Measurements from ENCODE around the gene CFAP20DC. TPM values are rescaled to one million over a fixed set of nuclear protein-coding genes. Genes with fewer than 3 reads are reported as not detected.

Gene CFAP20DC
- total and polyA plus RNA-seq, 2 of the 4 experiments (the other 2 are of a cell fraction): 1.2 to 1.6 TPM

- dilution Hi-C loops (cut with HindIII; ENCODE audit: low sequenced_read_pairs, unreplicated experiment) (no loop called here), in situ Hi-C loops (cut with MboI; ENCODE audit: low sequenced_read_pairs) (loop anchor here (10.0 kb wide), 1 partner anchor 219 kb away; no protein-coding TSS in a partner anchor), intact Hi-C loops (cut with micrococcal nuclease) (no loop called here)
- no peak overlapping the region for H2AK5ac ChIP-seq (ENCODE audit: low read depth, low read length)
- BruUV-seq (replicated peaks): no TSS peak
- TF ChIP-seq CHD1 (IDR thresholded peaks at IDR 0.05; ENCODE audit: low read depth, low read length) (no peak), CEBPB (IDR thresholded peaks at IDR 0.05; ENCODE audit: low read depth, low read length) (no peak), MAZ (IDR thresholded peaks at IDR 0.05; ENCODE audit: borderline replicate concordance, low read depth, low read length) (no peak), BHLHE40 (IDR thresholded peaks at IDR 0.05; ENCODE audit: low read depth, low read length) (no peak), POLR2A (IDR thresholded peaks at IDR 0.05; ENCODE audit: low read depth, low read length) (no peak), MXI1 (IDR thresholded peaks at IDR 0.05; ENCODE audit: borderline replicate concordance, low read depth, low read length) (no peak), MAFK (IDR thresholded peaks at IDR 0.05; ENCODE audit: low read depth, low read length) (no peak), ELK1 (IDR thresholded peaks at IDR 0.05; ENCODE audit: borderline replicate concordance, low read depth, low read length) (no peak), RAD21 (IDR thresholded peaks at IDR 0.05; ENCODE audit: low read length) (no peak), RFX5 (IDR thresholded peaks at IDR 0.05; ENCODE audit: low read depth, low read length) (no peak), NFE2L2 (IDR thresholded peaks at IDR 0.05; ENCODE audit: low read depth, low read length) (no peak), RCOR1 (IDR thresholded peaks at IDR 0.05; ENCODE audit: insufficient replicate concordance, low read length) (no peak), USF2 (IDR thresholded peaks at IDR 0.05; ENCODE audit: low read depth, low read length) (no peak), CTCF (conservative IDR thresholded peaks at IDR 0.05; ENCODE audit: low read depth, low read length) (no peak), SMC3 (IDR thresholded peaks at IDR 0.05; ENCODE audit: low read depth, low read length) (no peak), FOS (IDR thresholded peaks at IDR 0.05; ENCODE audit: low read depth, low read length) (no peak)
- no peak overlapping the region for H3K14ac ChIP-seq (replicated peaks; ENCODE audit: low read depth, low read length)
- no peak overlapping the region for H4K8ac ChIP-seq (ENCODE audit: low read depth in 2 of 2, low read length in 2 of 2)
- H3K4me1 ChIP-seq (ENCODE audit: control insufficient read depth, insufficient read depth, low read length): no peaks in the 10 kb centered on the region
- no peak overlapping the region for H2BK15ac ChIP-seq (ENCODE audit: low read depth, low read length)
- no peak overlapping the region for H2BK120ac ChIP-seq (ENCODE audit: low read depth, low read length)
- H3K36me3 ChIP-seq (ENCODE audit: control insufficient read depth, insufficient read depth, low read length): no peaks in the 10 kb centered on the region
- no peak overlapping the region for H2BK20ac ChIP-seq (ENCODE audit: low read depth, low read length)
- no peak for ATAC-seq (ENCODE audit: low read depth)
- H4K91ac ChIP-seq (ENCODE audit: insufficient read depth, low read depth, low read length): no peak overlapping the region
- ChIA-PET POLR2A (ENCODE audit: unreplicated experiment) (no interaction called here), CTCF (interaction anchor here (0.5 to 1.1 kb wide), 2 partner anchors 49 to 403 kb away, joined by 3 read pairs; no protein-coding TSS in a partner anchor)
- H3K18ac ChIP-seq (ENCODE audit: low read depth, low read length): no peak overlapping the region
- no peaks in the 10 kb centered on the region for H4K20me1 ChIP-seq (ENCODE audit: insufficient read depth, low read length)
- no peak overlapping the region for H2AFZ ChIP-seq (replicated peaks; ENCODE audit: low read length, poor library complexity)
- H3K9me1 ChIP-seq (ENCODE audit: insufficient read depth, low read length): no peaks in the 10 kb centered on the region
- H2BK5ac ChIP-seq (ENCODE audit: low read depth, low read length, poor library complexity, severe bottlenecking): no peak overlapping the region
- no peak overlapping the region for H3K56ac ChIP-seq (ENCODE audit: extremely low read depth, insufficient read depth, low read length)
- H3K9me3 ChIP-seq (ENCODE audit: control insufficient read depth, insufficient read depth, low read length): no peaks in the 10 kb centered on the region
- no peak overlapping the region for H3K4ac ChIP-seq (ENCODE audit: low read depth, low read length)
- no peak for DNase-seq
- H4K5ac ChIP-seq (ENCODE audit: low read depth, low read length): no peak overlapping the region
- no peak overlapping the region for H2AK9ac ChIP-seq (replicated peaks; ENCODE audit: low read depth, low read length, poor library complexity)
- 100% methylated on average over 1 of the region's 2 CpGs; no CpG with 5 or more reads in 1 of the 2 experiments for WGBS, 2 experiments (ENCODE audit: extremely low coverage in 2 of 2, insufficient read length in 1 of 2)
- H3K23ac ChIP-seq (ENCODE audit: low read depth, low read length): no peak overlapping the region
- no peak overlapping the region for H3K4me2 ChIP-seq (ENCODE audit: low read depth, low read length)
- no peaks in the 10 kb centered on the region for H3K79me1 ChIP-seq (ENCODE audit: low read depth in 1 of 2, low read length in 2 of 2)
- H3K27ac ChIP-seq (ENCODE audit: insufficient read depth, low read length): no peak overlapping the region
- no peak overlapping the region for H3K9ac ChIP-seq (ENCODE audit: low read depth, low read length)
- H3K27me3 ChIP-seq (ENCODE audit: control insufficient read depth, insufficient read depth, low read length): no peaks in the 10 kb centered on the region
- H3K4me3 ChIP-seq (ENCODE audit: insufficient read depth, low read depth, low read length): no peak overlapping the region
These were observed 6.4 kb downstream of the CFAP20DC start for GRCh38 chr3:59043391-59043790.
